NT2/D1 (cell line): ENCODE measurements around the gene INSIG1.

Experiments used
- DNase-seq: peaks from one replicate; pipeline ENCODE4 v3.0.0-alpha.2; 2011; ENCODE audit warnings: low read depth, low spot score
- H3K27me3 ChIP-seq: 2 replicates; pipeline ENCODE4 v1.6.0; 2011; ENCODE audit warnings: mild to moderate bottlenecking; ENCODE audit not compliant: insufficient read length, insufficient read depth
- H3K36me3 ChIP-seq: 2 replicates; pipeline ENCODE4 v1.6.1; 2011; ENCODE audit warnings: mild to moderate bottlenecking, low read length, mixed read lengths; ENCODE audit not compliant: insufficient read depth, insufficient read length
- H3K4me1 ChIP-seq: 2 replicates; pipeline ENCODE4 v1.5.1; 2011; ENCODE audit not compliant: insufficient read depth, insufficient read length
- H3K4me3 ChIP-seq: 2 replicates; pipeline ENCODE4 v1.5.1; 2011; ENCODE audit warnings: low read depth; ENCODE audit not compliant: insufficient read length
- H3K9ac ChIP-seq: 2 replicates; pipeline ENCODE4 v1.6.0; 2011; ENCODE audit warnings: low read depth; ENCODE audit not compliant: insufficient read length
- H3K9me3 ChIP-seq: 2 replicates; pipeline ENCODE4 v1.5.1; 2011; ENCODE audit warnings: mild to moderate bottlenecking, low read length; ENCODE audit not compliant: insufficient read depth
- SUZ12 ChIP-seq: IDR thresholded peaks from 2 replicates; pipeline ENCODE4 v1.6.1; 2011; ENCODE audit not compliant: insufficient read length, insufficient read depth; ENCODE audit errors: extremely low read depth
- YY1 ChIP-seq: IDR thresholded peaks from 2 replicates; pipeline ENCODE4 v1.6.1; 2011; ENCODE audit not compliant: insufficient read length, insufficient read depth
- ZNF274 ChIP-seq: IDR thresholded peaks from 2 replicates; pipeline ENCODE4 v1.6.1; 2011; ENCODE audit warnings: mild to moderate bottlenecking, low read depth, low read length

The INSIG1 gene

DNA sequence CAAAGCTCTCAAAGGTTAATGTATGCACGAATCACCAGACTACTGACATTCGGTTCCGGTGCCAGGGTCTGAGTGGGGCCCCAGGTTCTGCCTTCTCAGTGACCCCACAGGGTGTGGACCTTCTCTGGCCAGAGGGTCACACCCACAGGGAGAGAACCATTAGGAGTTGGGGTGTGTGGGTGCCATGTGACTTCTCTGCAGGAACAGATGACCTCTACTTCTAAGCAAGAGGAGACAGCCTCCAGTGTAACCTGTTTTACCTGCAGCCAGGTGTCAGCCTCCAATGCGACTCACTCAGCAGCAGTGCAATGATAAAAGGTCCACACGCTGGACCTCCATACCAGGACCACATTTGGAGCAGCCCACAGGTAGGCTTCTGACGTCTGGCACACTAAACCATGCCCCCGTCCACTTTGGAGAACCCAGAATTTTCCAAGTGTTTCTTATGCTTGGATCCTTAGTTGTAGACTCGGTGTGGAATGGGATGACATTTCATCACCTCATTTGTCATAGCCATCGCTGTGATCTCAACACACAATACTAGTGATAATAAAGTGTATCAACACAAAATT is 16.2 kb upstream of the INSIG1 start:
- Histone ChIP-seq H3K4me3 (no peak overlapping the region), H3K36me3 (no peaks in the 10 kb centered on the region), H3K4me1 (no peaks in the 10 kb centered on the region), H3K9ac (no peak overlapping the region), H3K27me3 (no peaks in the 10 kb centered on the region), H3K9me3 (no peaks in the 10 kb centered on the region)
- DNase-seq, result no peak
- TF ChIP-seq YY1 (no peak), SUZ12 (no peak), ZNF274 (no peak)

DNA sequence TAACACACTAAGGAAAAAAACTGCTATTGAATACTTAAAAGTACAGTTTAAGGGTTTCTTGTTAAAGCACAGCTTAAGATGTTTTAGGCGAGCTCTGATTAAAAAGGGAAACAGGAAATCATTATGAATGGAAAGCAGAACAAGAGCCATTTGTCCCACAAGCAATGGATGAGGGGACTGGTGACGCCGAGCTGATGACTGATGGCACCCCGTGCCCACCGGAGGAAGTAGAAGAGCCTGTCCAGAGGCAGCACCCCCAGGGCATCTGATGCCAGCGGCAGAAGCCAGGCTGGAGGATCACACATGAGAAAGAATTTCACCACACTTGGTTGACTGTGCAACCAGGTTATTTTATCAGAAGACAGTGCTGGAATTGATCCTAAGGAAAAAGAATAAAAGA is 15.0 kb upstream of the INSIG1 start:
- TF ChIP-seq ZNF274 (no peak), YY1 (no peak), SUZ12 (no peak)
- Histone ChIP-seq H3K36me3 (no peaks in the 10 kb centered on the region), H3K4me3 (no peak overlapping the region), H3K4me1 (no peaks in the 10 kb centered on the region), H3K9me3 (no peaks in the 10 kb centered on the region), H3K27me3 (no peaks in the 10 kb centered on the region), H3K9ac (no peak overlapping the region)
- DNase-seq, result no peak

DNA sequence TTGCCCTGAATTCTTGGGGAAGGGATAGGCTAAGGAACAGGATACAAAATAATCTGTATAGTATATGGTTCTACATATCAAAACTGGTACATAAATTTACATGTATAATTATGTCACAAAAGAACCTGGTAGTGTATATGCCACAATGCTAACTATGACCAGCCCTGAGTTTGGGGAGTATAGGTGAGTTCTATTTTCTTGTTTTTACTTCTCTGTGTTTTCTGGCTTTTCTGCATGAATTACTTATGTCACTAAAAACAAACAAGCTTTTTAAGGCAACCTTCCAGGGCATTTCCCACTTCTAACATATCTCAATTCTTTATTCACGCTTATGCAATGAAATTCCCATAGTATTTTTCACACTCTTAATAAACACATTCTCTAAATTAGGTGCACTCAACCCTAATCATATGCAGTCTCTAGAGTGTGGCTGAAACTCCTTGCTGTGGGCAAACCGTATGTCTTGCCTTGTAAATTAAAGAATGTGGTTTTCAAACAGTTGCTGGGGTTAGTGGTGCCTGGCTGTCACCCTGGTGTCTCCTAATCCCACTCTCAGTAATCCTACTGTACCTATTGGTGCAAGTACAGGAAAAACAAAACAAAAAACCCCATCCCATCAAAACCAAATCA is 14.0 kb upstream of the INSIG1 start:
- no peak overlapping the region for H3K4me3 ChIP-seq
- DNase-seq, result no peak

DNA sequence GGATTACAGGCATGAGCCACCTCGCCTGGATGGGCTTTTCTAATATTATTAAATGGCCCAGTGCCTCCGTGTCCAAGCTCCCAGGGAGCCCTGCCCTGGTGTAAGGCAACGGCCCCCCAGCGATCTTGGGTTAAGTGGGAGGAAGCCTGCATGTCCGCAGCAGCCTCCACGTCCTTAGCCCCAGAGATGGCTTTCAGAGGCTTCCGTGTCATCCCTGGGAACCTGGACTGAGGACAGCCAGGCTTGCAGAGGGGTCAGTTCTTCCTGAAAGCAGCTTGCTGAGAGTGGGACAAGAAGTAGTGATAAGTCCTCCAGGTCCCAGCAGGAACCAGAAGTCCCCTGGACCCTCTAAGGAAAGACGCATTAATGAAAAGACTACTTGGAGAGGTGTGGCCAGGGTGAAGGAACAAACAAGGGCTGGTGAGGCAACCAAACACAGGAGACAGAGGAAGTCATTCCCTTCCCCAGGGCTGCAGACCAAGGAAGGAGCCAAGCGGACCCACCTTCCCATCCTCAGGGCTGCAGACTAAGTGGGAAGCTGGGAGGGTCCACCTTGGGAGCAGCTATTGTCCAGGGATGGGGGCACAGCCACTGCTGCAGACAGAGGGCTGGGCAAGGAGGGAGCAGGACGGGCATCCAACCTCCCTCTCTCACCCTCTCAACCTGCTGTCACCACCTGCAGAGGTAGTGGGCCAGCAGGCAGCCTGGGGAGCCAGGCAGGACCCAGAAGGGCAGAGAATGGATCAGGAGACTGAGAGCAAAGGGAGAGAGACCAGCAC is 13.0 kb upstream of the INSIG1 start:
- Histone ChIP-seq H3K4me3 (no peak overlapping the region), H3K27me3 (no peaks in the 10 kb centered on the region)

More for the DNA sequence above, 14.0 kb upstream of the INSIG1 start:
- no peak for TF ChIP-seq YY1
- no peak for TF ChIP-seq SUZ12
- no peak for TF ChIP-seq ZNF274
- no peaks in the 10 kb centered on the region for H3K9me3 ChIP-seq
- H3K27me3 ChIP-seq, result no peaks in the 10 kb centered on the region
- H3K4me1 ChIP-seq, result no peaks in the 10 kb centered on the region
- no peaks in the 10 kb centered on the region for H3K36me3 ChIP-seq
- no peak overlapping the region for H3K9ac ChIP-seq

DNA sequence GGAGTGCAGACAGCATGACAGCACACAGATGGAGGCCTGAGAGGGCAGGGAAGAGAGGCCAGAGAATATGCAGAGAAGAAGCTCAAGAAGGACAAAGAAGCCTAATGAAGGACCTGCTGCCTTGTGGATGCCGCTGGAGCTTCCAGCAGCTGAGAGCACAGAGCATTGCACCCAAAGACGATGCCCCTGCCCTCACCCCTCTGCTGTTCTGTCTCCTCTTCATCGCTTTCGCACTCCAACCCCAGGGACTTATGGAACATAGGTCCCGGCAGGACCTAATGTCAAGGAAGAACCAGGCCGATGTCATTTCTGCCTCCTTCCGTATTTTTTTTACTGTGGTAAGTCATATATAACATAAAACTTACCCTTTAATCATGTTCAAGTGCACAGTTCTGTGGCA is 12.3 kb upstream of the INSIG1 start:
- no peak for DNase-seq
- H3K4me1 ChIP-seq, result no peaks in the 10 kb centered on the region
- H3K9ac ChIP-seq, result no peak overlapping the region
- no peaks in the 10 kb centered on the region for H3K27me3 ChIP-seq
- TF ChIP-seq SUZ12 (no peak), YY1 (no peak), ZNF274 (no peak)
- no peaks in the 10 kb centered on the region for H3K9me3 ChIP-seq
- no peaks in the 10 kb centered on the region for H3K36me3 ChIP-seq
- H3K4me3 ChIP-seq, result no peak overlapping the region

More for the DNA sequence above, 13.0 kb upstream of the INSIG1 start:
- Histone ChIP-seq H3K9me3 (no peaks in the 10 kb centered on the region), H3K9ac (no peak overlapping the region), H3K4me1 (no peaks in the 10 kb centered on the region), H3K36me3 (no peaks in the 10 kb centered on the region)
- TF ChIP-seq SUZ12 (no peak), YY1 (no peak), ZNF274 (no peak)
- no peak for DNase-seq

DNA sequence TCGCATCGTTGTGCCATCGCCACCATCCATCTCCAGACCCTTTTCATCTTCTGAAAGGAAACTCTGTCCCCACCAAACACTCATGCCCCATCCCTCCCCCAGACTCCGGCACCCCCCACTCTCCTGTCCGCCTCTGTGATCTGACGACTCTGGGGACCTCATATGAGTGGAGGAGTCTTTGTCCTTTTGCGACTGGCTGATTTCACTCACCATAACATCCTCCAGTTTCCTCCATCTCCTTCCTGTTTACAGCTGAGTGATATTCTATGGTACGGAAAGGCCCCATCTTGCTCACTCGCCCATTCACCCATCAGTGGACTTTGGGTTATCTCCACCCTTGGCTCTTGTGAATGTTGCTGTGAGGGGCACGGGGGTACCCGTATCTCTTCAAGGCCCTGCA is 11.8 kb upstream of the INSIG1 start:
- DNase-seq, result no peak
- no peaks in the 10 kb centered on the region for H3K4me1 ChIP-seq
- no peaks in the 10 kb centered on the region for H3K9me3 ChIP-seq
- no peak overlapping the region for H3K9ac ChIP-seq
- H3K27me3 ChIP-seq, result no peaks in the 10 kb centered on the region
- H3K36me3 ChIP-seq, result no peaks in the 10 kb centered on the region
- H3K4me3 ChIP-seq, result no peak overlapping the region
- TF ChIP-seq ZNF274 (no peak), YY1 (no peak), SUZ12 (no peak)

DNA sequence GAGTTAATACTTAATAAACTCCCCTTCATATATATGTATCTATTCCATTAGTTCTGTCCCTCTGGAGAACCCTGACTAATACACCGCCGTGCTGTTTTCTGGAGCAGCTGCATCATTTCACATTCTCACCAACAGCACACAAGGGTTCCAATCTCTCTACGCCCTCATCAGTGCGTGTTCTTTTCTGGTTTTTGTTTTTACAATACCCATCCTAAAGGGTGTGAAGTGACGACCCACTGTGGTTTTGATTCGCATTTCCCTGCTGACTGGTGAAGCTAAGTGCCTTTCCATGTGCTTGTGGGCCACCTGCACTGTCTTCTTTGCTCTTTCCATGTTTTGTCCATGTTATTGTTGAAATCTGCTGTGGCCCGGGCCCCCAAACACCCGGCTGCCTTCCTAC is 11.0 kb upstream of the INSIG1 start:
- Histone ChIP-seq H3K9ac (no peak overlapping the region), H3K4me3 (no peak overlapping the region), H3K27me3 (no peaks in the 10 kb centered on the region), H3K9me3 (no peaks in the 10 kb centered on the region), H3K36me3 (no peaks in the 10 kb centered on the region), H3K4me1 (no peaks in the 10 kb centered on the region)
- DNase-seq, result no peak
- no peak for TF ChIP-seq SUZ12
- no peak for TF ChIP-seq YY1
- TF ChIP-seq ZNF274, result no peak
